Renal cortex interstitium (tissue), 3 donors: ENCODE results near the gene ZC3H15. TPM values are rescaled to one million over a fixed set of nuclear protein-coding genes. Genes with fewer than 3 reads are reported as not detected.

Experiments used
- polyA plus RNA-seq, 3 donors: library from polyadenylated mRNA; unstranded; fragments of 120-200 nt; gene quantifications; one replicate each; pipeline ENCODE4 v1.2.1, GENCODE V29; 2013; ENCODE audit not compliant: insufficient read length in 3 of 3

Gene ZC3H15
- polyA plus RNA-seq, 3 donors = 108 to 124 (median 116) TPM

Other genes starting within 250 kb of the ZC3H15 start
- gene ITGAV, start 103.8 kb downstream of the ZC3H15 start, polyA plus RNA-seq = 10 to 100 TPM; 63.7 to 75.5 (median 72.8) TPM
- 10 to 100 TPM; 11.5 to 13.7 (median 13.3) TPM for gene FAM171B, start 207.8 kb downstream of the ZC3H15 start, polyA plus RNA-seq